Measurements from ENCODE around the gene ZNF140.

The ZNF140 gene

GRCh38 chr12:133130038-133130807, 49.5 kb downstream of the ZNF140 start, which contains the start of the genes ZNF10 and ZNF891:
ZNF10 (plus strand) TSS chr12:133130627; CDS start chr12:133144493, 13,866 bp downstream.
ZNF891 (minus strand) TSS chr12:133130274; CDS start chr12:133121918, 8,356 bp downstream.
- peak; percentile 67 for DNase-seq (ENCODE audit: low spot score)

- no peak for DNase-seq (ENCODE audit: low spot score)
Observed at GRCh38 chr12:133130808-133131128, 50.0 kb downstream of the ZNF140 start.

- DNase-seq (ENCODE audit: low spot score), result no peak
Observed at GRCh38 chr12:133135747-133136146, 55.0 kb downstream of the ZNF140 start.

GRCh38 chr12:133145981-133146380, 65.3 kb downstream of the ZNF140 start:
- no peak for DNase-seq (ENCODE audit: low spot score)

GRCh38 chr12:133156125-133156690, 75.5 kb downstream of the ZNF140 start:
- DNase-seq (ENCODE audit: low spot score), result no peak
